NCI-H748 (cell line): ENCODE measurements around the gene NKG7.

Experiments used
- DNase-seq: peaks from one replicate; lab custom pipeline; 2025; ENCODE audit not compliant: unreplicated experiment; lab: John Stamatoyannopoulos, UW

Gene NKG7

DNA sequence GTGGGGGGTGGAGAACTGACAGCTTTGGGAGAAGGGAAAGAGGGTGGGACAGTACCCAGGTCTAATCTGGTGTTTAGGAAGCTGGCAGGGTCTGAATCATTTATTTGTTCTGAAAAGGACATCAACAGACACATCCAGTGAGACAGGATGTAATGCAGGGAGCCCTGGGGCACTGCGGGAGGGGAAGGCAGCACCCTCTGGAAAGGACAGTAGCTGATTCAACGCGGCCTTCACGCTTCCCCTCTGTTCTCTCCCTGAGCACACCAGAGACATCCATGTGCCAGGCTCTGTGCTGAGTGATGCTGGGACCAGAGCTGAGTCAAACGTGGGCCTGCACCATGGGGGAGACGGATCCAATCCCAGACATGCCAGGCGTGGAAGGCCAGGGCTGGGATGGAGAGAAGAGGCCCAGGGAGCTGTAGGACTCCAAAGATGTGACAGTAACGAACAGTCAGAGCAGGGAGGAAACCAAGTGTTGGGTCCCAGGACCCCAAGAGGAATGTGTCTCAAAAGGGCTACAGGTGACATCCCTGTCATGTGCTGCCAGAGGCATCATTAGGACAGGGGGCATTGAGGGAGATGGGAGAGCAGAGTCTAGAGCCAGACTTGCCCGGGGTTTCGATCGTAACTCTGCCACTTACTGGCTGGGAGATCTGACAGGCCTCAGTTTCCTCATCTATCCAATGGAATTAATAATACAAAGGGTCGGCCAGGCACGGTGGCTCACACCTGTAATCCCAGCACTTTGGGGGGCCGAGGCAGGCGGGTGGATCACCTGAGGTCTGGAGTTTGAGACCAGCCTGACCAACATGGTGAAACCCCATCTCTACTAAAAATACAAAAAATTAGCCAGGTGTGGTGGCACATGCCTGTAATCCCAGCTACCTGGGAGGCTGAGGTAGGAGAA lies 8.0 kb downstream of the NKG7 start:
- no peak for DNase-seq

DNA sequence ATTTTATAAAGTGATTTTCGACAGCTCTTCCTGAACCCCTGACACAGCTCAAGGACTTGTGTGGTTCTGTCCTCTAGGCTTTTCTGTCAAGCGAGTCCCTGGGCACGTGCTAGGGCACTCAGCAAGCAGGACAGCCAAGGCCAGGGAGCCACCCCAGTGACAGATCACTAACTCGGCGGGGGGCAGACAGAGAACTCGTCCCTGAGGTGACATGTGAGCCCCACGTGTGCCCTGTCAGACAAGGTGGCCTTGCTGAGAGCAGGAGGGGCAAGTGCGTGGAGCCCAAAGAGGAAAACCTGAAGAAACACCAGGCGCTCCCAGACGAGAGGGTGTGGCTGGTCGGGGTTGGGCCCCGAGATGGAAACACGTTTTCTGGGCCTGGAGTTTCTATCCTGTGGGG lies 11.2 kb downstream of the NKG7 start:
- no peak for DNase-seq

DNA sequence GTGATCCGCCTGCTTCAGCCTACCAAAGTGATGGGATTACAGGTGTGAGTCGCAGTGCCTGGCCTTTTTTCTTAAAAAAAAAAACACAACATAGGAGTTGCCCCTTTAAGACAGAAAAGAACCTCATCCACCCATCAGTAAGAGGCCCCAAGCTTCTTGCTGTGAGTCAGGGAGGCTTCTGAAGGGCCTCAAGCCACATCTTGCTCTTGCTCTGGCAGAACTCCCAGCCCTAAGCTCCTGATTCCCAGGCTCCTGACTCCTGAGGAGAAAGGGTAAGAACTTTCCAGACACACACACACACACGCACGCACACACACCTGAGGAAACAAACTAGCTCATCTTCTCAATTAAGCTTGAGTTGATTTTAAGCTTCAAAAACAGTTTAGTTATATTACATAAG lies 13.2 kb downstream of the NKG7 start:
- no peak for DNase-seq

DNA sequence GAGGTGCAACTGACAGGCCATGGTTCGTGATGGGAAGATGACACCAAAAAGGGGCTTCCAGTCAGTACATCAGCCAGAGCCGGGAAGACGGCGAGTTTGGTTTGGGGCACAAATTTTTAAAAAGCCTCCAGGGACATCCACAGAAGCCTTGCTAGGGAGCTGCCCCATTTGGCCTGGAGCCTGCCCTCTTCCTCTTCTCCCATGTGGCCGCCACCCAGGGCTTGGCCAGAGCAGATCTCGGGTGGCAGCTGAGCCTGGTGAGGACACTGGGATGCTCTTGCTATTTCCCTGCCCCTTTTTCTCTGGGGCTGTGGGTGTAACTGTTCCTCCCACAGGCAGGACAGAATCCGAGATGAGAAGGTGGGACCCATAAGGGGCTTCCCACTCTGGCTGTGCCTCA lies 14.5 kb downstream of the NKG7 start:
- DNase-seq: no peak

DNA sequence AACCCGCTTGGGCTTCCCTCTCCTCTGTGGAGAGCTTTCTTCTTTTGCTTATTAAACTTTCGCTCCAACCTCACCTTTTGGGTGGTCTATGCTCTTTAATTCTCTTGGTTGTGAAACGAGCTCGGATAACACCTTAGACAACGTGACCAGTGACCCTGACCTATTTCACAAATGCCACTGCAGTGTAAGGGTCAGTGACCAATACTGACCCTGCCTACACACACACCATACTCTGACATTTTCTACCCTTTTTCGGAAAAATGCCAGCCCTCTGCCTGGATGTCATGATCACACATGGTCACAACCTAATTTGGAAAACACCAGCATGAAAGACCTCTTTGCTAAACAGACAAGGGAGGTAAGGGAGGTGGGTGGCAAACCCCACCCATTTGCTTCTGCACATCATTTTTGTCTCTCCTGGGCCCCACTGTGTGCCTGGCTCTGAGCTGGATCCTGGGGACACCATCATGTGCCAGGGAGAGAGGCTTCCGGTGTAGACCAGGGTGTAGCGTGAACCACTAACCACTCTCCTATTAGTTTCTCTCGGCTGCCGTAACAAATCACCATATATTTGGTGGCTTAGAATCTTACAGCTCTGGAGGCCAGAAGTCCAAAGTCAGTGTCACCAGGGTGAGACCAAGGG lies 16.2 kb downstream of the NKG7 start:
- no peak for DNase-seq

DNA sequence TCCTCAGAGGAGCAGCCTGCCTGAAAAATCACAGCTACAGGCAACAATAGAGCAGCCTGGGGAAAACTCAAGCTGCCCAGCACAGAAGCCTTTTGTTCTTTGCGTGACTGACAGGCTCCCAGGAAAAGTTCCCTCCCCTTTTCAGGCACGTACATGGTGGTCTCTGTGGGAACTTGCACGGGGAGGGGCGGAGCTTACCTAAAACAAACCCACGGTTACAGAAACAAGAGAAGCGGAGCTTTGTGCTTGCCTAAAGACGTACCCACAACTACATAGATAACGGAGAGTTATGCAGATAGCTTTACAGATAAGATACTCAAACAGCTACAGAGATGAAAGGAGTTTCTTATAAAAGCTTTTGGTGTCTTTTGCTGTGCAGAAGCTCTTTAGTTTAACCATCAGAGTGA lies 17.7 kb downstream of the NKG7 start:
- no peak for DNase-seq

DNA sequence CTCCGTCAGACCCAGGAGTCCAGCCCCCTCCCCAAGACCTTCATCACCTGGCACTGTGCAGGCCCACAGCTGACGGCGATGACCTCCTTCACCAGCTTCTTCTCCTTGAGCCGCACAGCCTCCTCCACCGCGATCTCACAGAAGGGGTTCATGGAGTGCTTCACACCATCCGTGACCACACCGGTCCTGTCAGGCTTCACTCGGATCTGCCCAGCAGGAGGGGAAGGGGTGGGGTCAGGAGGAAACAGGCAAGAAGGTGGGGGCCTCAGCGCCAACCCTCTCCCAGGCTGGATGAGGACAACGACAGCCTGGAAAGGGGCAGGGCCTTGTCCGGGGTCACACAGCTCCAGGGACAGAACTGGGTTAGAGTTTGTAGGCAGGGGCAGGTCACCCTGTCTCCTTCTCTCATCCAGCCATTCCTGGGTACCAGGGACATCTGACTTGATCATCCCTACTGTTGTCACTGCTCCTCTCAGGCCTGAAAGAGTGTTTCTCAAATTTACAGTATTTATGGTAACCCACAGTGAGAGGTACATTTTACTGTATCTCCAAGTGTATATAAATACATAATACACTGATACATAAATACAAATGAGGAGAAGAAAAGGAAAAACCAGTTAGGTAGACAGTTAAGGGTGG lies 18.2 kb downstream of the NKG7 start:
- DNase-seq: no peak

DNA sequence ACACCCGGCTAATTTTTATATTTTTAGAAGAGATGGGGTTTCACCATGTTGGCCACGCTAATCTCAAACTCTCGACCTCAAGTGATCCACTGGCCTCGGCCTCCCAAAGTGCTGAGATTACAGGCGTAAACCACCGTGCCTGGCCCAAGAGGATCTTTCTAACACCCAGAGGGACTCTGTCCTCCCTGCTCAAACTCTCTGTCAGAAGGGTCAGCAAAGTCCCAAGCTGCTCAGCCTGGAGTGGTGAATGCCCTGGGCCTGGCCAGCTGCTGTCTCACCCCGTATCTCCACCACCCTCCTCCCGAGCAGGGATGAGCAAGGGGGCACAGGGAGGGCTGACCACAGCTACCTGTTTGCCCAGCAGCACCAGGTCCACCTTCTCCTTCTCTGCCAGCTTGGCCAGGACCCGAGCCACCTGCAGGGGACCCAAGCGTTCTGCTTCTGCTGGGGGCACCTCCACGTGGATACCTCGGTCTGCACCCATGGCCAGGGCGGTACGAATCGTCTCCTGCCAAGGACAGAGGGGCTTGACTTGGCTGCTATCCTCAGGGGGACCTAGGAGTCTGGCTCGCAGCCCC lies 19.6 kb downstream of the NKG7 start:
- no peak for DNase-seq

DNA sequence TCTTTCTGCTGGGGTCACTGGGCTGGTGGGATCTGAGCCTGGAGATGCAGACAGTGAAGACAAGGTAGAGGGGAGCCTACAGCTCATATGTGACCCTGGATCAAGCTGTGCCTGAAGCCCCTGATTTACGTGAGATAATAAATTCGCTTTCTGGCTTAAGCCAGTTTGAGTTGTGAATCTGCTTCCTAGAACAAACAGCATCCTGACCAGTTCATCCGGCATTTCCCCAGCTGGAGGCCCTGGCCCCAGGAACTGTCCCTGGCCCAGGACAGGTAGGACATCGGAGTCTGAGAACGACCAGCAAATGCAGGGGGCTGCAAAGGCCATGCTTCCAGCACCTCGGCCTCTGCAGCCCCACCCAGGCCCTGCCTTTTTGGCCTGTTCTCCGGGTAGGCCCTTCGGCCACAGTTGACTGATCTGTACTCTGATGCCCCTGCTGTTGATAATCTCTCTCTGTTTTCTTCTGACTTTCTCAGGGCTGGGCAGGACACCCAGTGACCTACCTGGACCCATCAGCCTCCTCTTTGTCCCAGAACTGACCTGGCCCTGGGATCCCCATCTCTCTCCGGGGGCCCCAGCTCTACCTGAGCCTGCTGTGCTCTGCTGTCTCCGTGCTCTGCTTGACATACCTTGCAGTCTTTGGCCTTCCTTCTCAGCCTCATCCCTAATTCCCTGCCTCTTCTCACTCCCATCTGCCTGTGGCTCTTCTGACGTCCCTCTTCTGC lies 21.0 kb downstream of the NKG7 start:
- DNase-seq: no peak

DNA sequence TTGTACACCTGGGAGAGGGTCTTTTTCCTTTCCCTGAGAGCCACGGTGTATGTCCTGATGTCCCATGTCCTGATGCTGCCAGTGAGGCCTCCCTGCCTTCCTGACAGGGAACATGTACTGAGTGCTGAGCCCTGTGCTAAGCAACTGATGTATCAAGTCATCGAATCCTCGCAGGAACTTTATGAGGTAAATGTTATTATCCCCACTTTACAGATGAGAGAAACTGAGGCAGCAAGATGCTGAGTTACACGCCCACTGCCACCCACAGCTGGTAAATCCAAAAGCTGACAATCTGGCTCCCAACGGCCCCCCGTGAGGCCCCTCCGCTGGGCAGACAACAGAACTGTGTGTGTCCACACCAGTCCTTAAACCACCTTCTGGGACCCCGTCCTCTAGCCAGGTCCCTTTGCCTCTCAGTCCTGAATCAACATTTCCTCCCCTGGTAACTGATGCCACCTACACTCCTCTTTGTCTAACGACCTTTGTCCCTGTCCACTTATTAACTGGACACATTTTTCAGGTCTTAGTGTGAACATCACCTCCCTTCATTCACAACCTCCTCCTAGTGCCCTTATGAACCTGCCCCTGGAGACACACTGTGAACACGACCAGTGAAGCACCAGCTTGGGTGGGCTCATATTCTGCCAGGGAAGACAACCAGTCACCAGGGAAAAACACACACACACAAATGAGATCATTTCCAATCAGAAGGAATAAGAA lies 25.1 kb downstream of the NKG7 start:
- DNase-seq: no peak

DNA sequence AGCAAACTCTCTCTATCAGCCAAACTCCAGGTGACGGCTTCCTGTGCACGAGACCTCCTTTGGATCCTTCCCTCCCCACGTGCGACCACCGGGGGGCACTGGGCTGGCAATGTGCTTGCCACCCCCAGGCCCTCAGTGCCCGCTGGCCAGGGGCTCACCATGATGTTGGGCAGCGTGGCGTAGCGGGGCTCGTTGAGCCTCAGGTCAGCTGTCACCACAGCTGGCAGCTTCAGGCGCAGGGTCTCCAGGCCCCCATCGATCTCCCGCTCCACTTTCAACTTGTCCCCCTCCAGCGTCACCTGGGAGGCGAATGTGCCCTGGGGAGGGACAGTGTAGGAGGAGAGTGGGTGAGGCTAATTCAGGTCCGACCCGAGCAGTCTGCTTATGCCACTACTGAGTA lies 25.7 kb downstream of the NKG7 start:
- no peak for DNase-seq

DNA sequence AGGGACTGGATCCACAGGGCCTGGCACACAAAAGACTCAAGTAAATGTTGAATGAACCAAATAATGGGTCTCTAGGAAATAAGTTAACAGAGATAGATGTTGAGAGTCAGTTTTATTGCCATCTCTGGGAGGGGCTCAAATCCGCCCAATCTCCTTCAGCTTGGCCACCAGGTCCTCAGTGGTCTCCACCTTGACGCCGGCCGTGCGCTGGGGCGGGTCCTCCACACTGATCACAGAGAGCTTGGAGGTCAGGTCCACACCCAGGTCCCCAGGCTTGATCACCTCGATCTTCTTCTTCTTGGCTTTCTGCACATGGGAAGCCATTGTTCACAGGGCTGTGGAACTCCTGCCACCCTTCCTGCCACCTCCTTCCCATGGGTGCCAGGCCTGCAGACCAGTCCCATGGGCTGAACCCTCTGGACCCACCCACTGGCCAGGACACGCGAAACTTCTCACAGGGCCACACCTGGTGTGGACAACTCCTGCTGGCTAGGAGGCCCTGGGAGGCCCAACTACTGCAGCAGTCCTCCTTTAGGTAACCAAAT lies 27.3 kb downstream of the NKG7 start:
- no peak for DNase-seq

DNA sequence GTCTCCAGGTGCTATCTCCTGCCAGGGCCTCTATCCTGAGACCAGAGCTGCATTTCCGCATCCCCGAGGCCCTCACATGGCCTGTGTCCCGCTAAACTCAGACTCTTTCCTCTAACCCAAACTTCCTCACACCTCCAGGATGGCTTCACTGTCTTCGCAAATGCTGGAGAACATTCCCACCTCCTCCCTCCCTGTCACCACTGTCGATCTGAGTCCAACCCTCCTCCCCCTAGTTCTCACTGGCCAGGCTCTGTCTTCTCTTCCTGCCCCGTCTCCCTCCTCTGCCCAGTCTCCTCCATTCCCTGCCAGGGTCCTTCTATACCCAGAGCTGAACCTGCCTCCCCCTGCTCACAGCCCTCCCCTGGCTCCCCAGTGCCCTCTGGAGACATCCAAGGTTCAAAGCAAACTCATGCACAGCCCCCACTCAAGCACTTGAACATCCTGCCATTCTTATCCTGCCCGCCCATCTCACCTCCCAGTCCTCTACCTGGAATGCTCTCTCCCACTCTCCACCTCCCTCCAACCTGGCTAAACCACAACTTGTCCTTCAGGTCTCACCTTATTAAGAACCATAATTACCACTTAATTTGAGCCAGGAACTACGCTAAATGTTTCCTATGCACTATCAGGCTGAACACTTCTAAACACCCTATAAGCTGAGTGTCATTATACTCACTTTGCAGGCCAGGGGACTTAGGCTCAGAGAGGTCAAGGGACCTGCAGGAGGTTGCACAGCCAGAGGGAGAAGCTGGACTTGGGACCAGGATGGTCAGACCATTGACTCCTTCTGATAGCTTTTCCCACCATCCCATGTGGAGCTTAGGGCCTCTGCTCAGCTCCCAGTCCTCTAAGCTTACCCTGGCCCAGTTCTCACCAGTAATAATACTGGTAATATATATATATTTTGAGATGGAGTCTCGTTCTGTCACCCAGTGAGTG lies 29.6 kb downstream of the NKG7 start:
- no peak for DNase-seq

DNA sequence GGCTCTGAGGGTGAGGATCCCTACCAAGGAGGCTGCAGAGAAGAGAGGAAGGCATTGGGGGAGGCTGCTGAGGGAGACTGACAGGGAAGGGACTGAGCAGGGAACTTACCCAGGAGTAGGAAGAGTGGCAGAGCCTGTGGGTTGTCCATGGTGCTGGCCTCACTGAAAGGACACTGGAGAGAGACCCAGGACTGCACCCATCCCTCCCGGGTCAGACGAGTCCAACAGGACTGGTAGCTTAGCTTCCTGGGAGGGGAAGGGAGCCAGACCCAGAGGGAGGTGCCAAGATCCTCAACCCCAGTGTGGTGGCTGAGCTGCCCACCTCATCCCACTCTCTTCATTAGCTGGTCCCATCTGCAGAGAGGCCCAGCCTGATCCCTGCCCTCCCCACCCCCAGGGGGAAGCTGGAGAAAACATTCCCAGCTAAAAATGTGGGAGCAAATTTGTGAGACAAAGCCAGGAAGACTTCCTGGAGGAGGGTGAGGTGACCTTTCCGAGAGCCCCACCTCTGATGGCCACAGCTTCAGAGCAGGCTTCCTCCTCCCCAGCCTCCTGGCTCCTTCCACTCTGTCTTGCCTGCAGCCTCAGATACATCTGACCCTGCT lies 30.4 kb downstream of the NKG7 start, which contains the start of gene VSIG10L:
Gene VSIG10L (minus strand): TSS at position 164 of the 605 bp plus-strand sequence. CDS start 15 bp downstream, at position 149.
- DNase-seq: no peak

DNA sequence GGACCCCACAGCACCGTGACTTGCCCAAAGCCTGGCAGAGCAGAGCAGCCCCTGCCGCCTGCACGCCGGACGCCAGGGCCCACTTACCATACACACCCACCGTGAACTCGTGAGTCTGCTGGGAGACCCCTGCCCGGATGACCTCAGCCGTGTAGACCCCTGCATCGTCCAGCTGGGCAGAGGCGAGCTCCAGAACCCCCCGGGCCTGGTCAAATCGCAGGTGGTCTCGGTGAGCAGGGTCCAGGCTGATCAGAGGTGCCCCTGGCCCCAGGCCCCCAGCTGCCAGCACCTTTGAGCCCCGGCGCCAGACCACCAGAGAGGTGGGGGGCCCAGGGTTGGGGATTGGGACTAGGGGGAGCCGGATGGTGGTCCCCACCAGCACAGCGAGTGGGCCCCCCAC lies 31.4 kb downstream of the NKG7 start:
- no peak for DNase-seq

DNA sequence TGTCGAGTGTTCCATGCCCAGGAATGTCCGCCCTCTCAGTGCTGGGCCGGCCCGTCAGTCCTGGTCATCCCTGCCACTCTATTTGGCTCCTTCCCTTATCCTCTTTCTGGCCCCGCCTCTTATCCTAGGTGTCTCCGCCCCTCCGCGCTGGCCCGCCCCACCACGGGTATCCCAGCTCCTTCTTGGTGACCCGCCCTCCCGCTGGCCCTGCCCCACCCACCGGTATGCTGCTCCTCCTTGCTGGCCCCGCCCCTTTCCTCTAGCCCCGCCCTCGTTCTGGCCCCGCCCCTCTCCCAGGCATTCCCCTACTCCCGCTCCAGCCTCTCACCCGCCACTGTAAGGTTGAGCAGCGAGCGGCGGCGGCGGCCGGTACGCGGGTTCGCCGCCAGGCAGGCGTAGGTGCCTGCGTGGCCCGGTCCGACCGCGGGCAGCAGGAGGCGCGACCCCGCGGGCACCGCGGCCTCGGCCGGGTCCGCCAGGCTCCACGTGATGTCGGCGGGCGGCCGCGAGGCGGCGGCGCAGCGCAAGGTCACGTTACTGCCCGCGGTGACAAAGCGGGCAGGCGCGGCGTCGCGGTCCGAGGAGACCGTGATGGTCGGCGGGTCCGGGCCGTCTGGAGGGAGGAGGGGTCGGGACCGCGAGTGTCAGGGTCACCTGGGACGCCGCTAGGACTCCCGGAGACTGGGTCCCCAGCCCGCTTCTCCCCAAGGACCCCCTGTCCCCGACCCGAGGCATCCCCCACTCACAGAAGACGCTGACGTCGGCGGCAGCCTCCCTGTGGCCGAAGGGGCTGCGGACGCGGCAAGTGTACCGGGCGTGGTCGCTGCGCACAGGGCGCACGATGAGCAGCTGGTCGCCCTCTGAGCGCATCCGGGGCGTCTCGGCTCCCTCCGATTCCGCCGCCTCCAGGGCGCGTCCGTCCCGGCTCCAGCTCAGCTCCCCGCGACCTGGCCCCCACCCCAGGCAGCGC lies 32.5 kb downstream of the NKG7 start:
- peak; percentile 47 for DNase-seq

DNA sequence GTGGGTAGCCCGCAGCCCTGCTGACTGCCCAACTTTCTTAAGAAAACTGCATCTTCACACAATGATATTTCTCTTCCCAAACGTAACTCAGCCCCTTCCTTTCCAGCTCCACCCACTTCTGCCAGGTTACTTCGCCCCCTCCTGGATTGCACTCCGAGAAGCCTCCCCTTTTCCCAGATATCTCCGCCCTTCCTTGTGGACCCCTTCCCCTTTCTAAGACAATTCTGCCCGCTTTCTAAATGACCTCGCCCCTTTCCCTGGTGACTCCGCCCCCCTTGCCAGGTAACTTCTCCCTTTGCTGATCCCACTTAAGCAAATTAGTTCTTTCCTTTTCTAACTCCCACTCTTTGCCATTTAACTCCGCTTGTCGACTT lies 33.2 kb downstream of the NKG7 start:
- DNase-seq: peak; percentile 39
